ENCODE data around the gene MUC21.
"Not testable (repeated sequence)": the region's sequence is repeated elsewhere in the genome, so short reads cannot be mapped to it uniquely, and the experiment has no call there.

The MUC21 gene

DNA sequence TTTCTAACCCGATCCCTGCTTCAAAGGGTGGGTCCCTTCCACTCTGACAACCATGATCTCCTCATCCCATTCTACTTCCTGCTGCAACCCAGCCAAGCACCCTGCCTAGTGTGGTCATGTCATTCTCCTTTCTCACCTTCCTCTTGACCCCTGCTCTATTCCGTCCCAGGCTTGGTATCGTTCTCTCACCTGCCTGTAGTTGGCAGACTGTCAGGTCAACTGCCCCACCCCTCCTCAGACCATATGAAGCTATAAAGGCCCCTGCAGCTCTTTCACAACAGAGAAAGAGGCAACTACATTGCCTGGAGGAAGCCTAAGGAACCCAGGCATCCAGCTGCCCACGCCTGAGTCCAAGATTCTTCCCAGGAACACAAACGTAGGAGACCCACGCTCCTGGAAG lies at the start of gene MUC21:
Gene MUC21, plus strand, starts transcription at position 280 of the 400 bp plus-strand sequence. CDS start 241 bp downstream, outside the sequence.
- DNase-seq, result no peak

- no peak for DNase-seq
Observed at GRCh38 chr6:30935018-30935417, 48.5 kb upstream of the MUC21 start.

DNA sequence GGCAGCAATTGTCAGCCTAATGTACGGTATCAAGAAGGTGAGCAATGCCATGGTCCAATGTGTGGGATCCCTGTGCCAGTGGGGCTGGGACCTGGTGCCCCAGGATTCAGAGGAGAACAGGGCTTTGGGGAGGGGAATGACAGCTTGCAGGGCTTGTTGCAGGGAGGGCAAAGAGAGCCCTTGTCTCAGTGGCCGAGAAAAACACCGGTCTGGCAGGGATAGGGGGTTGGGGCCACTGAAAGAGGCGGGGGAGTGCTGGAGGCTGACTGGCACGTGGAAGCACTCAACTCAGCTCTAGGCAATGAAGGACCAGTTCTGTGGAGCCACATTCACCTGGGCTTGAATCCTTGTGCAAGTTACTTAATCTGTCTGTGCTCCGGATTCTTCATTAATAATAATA lies 46.3 kb upstream of the MUC21 start:
- DNase-seq, result no peak

- DNase-seq, result no peak
Observed at GRCh38 chr6:30938730-30939129, 44.8 kb upstream of the MUC21 start.

GRCh38 chr6:30939473-30939872 lies 44.0 kb upstream of the MUC21 start:
- no peak for DNase-seq

DNA sequence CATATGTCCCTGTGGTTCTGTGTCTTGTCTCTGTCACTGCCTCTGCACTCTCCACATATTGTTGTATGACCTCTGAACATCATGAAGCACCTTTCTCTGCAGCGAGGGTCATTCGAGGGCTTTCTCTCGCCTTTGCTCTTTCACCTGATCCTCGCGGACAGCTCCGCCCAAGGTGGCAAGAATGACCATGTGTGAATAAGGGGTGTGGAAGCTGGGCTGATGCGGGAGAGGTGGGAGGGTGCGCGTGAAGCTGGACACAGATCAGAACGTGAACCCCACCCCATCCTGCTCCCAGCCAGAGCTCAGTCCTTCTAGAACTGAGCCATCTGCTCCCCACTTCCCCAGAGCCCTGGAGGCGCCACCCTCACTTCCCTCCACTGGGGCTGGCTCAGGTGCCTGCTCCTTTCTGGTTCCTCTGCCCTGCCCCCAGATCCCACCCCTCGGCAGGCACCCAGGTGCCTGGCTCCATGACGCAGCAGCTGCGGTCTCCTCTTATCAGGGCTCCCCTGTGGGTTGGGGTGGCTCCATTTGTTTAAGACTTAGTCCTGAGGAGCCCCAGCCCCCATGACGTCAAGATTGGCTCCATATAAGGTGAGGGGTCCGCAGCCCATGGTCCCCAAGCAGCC lies 43.0 kb upstream of the MUC21 start, which contains the start of gene MUCL3:
Gene MUCL3, plus strand, starts transcription at position 613 of the 626 bp plus-strand sequence. CDS start 27 bp downstream, outside the sequence.
- DNase-seq, result no peak

DNA sequence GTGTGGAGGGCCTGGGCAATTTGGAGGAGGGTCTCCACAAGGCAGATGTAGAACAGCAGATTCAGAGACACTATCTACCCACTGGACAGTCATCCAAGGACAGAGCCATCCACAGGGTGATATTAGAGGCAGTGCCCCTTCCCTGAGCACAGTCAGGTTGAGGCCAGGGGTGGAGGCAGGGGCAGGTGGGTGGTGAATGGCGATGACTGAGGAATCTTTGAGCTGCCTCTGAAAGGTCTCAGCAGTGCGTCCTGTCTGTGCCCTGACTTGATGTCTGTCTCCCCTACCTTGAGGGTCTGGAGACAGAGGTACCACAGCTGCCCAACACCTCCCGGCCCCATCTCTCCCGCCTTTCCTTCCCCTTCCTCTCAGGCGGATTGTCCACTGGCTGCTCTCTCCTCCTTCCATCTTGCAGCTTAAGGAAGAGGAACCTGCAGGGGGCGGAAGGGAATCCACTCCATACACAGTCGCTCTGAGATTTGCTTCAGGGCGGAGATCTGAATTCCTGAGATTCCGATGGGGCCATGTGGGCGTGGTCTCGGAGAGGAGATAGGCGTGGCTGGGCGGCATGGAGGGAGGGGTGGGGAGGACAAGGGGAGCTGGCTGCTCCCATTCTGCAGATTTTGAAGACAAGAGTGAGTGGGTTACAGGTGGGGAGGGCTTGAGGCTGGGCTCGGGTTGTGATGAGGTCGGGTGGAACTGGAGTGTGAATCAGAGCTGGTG lies 41.0 kb upstream of the MUC21 start:
- no peak for DNase-seq

- DNase-seq, result no peak
Observed at GRCh38 chr6:30944051-30944450, 39.5 kb upstream of the MUC21 start.

DNA sequence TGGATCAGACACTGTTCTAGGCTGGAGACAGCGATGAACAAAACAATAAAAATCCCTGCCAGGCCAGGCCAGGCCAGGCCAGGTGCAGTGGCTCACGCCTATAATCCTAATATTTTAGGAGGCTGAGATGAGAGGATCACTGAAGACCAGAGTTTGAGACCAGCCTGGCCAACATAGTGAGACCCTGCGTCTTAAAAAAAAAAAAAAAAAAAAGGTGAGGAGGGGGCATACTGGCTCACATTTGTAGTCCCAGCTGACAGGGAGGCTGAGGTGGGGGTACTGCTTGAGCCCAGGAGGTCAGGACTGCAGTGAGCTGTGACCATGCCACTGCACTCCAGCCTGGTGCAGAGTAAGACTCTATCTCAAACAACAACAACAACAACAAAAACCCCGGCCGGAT lies 38.2 kb upstream of the MUC21 start:
- no peak for DNase-seq

- DNase-seq, result no peak
Observed at GRCh38 chr6:30947231-30947630, 36.3 kb upstream of the MUC21 start.

GRCh38 chr6:30948811-30949210 lies 34.7 kb upstream of the MUC21 start:
- no peak for DNase-seq

DNA sequence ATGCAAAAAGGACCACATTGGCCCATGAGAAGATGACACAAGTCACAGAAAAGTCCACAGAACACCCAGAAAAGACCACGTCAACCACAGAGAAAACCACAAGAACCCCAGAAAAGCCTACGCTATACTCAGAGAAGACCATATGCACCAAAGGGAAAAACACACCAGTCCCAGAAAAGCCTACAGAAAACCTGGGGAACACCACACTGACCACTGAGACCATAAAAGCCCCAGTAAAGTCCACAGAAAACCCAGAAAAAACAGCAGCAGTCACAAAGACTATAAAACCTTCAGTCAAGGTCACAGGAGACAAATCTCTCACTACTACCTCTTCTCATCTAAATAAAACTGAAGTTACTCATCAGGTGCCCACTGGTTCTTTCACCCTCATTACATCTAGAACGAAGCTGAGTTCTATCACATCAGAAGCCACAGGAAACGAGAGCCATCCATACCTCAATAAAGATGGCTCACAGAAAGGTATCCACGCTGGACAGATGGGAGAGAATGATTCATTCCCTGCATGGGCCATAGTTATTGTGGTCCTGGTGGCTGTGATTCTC lies 31.5 kb upstream of the MUC21 start:
- no peak for DNase-seq

DNA sequence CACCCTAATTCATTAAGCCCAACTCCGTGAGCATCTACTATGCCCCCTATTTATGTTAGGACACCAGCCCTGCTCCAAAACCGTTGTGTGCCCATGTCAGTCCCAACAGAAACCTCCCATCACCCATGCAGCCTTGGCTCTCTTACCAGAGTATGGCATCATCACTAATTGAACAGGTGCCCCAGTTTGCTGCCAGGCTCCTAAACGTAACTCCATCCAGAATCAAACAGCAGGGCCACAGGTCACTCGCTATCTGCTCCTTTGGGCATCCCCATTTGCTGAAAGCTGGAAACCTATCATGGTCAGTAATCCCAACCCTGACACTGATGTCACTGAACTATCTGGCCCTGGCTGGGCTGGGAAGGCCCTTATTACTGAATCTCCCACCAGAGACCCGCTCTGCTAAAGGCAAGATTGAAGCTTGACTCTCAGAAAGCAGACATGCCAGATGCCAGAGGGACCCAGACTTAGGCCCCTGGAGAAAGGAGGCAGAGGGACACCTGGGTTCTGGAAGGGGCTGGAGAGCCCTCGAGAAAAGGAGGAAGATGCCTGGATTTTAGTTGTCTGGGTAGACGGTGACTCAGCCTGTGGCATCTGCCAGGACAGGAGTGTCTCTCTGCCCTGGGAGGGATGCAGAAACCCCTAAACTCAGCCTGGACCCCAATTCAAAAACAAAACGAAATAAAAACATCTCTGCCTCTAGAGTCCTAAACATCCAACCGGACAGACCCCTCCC lies 28.7 kb upstream of the MUC21 start:
- no peak for DNase-seq

DNA sequence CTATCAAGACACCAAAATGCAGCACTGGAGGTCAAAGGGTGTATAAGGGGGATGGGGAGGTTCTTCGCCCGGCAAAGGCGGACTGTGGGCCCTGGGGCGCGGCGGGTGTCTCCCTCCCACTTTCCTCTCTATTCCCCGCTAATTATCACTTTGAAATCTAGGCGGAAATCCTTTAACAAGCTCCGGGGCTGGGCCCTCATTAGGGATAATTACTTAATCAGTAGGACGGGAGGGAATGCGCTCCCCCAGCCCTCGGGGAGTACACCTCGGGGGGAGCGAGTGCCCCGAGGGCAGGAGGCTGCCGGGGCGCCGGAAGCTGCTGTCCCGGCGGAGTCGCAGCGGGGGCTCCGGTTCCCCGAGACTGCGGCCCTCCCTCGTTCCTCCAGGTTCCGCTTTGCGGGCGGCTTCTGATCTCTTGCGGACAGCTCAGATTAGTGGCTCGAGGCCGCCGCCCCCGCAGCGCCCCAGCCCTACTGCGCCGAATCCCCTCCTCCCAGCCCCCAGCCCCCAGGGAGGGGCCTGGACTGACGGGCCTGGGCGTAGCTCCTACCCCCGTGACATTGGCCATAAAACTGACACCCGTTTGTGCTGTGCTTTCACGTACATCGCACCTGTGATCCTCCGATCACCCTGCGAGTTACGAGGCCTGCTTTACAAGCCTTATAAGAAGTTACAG lies 28.0 kb upstream of the MUC21 start:
- no peak for DNase-seq

GRCh38 chr6:30957716-30958115 lies 25.8 kb upstream of the MUC21 start:
- DNase-seq, result no peak

GRCh38 chr6:30960907-30961673 lies 22.4 kb upstream of the MUC21 start:
- no peak for DNase-seq

DNA sequence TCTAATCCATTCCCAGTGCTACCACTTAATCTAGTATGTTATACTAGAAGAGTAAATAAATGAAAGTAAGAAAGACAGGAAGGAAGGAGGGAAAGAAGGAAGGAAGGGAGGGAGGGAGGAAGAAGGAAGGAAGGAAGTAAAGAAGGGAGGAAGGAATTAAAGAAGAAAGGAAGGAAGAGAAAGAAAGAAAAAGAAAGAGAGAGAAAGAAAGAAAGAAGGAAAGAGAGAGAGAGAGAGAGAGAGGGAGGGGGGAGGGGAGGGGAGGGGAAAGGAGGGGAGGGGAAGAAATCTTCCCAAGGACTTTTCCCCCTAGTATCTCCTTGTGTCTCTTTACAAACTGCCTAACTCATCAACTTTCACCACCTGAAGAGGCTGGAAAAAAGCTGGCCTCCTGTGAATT lies 20.8 kb upstream of the MUC21 start:
- no peak for DNase-seq

- no peak for DNase-seq
Observed at GRCh38 chr6:30963641-30964040, 19.9 kb upstream of the MUC21 start.

DNA sequence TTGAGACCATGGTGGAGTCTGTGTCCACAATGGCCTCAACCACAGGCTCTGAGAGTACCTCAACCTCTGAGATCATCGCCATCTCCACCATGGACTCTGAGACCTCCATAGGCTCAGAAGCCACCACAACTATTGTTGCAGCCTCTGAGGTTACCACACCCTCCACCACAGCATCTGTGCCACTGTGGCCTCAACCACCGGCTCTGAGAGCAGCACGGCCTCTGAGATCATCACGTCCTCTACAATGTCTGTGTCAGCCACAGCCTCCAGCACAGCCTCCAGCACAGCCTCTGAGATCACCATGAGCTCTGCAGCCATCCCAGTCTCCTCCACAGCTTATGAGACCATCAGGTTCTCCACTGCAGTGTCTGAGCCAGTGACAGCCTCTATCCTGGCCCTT lies 19.4 kb upstream of the MUC21 start:
- DNase-seq, result no peak

DNA sequence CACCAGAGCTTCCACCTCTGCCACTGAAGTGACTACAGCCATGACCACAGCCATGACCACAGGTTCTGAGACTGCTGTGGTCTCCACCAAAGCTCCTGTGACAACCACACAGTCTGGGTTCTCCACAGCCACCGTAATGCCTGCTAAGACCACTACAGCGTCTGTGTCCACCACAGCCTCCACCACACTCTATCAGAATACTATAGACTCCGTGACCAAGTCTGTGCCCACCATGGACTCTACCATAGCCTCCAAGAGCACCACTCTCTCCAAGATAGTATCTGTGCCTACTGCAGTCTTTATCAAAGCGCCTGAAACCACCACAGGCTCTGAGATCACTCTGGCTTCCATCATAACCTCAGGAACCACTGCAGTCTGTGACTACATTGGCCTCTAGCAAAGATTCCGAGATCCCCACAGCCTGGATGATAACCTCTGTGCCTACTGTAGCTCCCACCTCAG lies 18.3 kb upstream of the MUC21 start:
- no peak for DNase-seq

DNA sequence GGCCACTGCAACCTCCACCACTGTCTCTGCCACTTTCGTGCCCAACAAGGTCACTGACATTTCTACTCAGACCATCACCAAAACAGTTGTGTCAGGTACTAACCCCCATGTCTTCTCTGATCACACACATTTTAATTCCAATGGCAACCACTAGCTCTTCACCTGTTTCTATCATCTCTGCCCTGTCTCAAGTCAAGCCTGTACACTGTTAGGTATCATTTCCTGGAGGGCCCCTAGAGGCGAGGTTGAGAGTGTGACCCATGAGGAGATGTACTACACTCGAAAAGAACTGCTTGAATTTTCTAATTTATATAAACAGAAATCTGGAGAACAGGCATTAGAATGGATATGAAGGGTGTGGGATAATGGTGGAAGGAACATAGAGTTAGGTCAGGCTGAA lies 17.4 kb upstream of the MUC21 start:
- no peak for DNase-seq

GRCh38 chr6:30969171-30969570 lies 14.3 kb upstream of the MUC21 start:
- not testable (repeated sequence) for DNase-seq
